Fibroblast of skin of right biceps (primary cell): ENCODE results near the gene JAZF1.
A peak's percentile ranks its signal among the peaks of the same experiment; 100 is the strongest.

Experiments used
- DNase-seq: peaks from one replicate; pipeline ENCODE4 v3.0.0-alpha.2; 2013

Gene JAZF1

GRCh38 chr7:27795977-27796376 is 384.6 kb downstream of the JAZF1 start:
- no peak for DNase-seq

DNA sequence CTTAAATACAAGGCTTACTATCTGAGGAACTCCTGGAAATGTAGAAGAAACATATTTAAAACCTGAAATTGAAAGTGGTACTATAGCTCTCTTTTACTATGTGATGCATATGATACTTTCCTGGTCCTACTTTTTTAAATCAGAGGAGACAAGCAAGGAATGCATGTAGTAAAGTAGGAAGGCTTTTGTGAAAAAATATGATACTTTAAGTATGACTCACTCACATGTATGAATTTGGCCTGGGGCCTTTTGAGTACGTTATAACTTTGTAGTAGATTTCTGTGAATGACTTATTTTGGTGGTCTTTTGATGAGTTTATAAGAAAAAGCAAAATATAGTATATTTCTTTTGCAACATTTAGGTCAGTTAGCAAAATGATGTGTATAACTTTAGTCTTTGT is 386.8 kb downstream of the JAZF1 start:
- peak; percentile 44 for DNase-seq

DNA sequence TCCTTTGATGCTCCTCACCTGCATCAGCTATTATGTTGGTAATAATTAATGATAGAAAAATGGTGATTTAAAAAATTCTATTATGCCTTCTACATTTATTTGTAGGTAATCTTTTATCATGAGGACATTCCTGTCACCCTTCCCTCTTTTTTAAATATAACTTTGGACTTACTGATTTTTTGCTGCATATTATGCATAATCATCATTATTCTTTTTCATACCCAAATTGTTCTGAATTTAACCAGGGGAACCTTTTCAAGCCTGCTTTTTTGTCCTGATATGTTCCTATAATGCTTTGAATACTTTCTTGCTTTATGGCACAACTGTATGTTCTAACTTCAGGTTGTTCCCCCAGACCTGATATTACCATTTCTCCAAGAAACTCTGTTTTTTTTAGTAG is 392.2 kb downstream of the JAZF1 start:
- no peak for DNase-seq

GRCh38 chr7:27784399-27785053 is 396.1 kb downstream of the JAZF1 start:
- DNase-seq, result peak; percentile 67

DNA sequence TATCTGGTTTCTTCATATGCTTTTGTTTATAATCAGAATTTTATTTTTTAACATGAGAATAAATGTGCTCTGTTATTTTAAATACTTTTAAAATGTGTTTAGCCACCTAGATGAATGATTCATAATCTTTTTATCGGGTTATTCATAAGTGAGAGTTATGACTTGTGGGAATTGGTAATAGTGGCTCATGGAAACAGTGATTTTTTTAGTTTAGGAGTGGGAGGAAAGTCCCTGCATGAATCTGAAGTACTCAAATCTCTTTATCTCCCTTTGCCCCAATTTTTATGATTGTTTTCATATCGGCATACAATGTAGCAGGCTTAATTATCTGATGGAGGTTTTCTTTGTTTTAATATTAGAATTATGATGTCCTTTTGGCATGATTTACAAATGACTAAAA is 397.7 kb downstream of the JAZF1 start:
- peak; percentile 12 for DNase-seq

- DNase-seq, result no peak
Observed at GRCh38 chr7:27781188-27781587, 399.4 kb downstream of the JAZF1 start.
